Ishikawa (cell line): ENCODE data around the gene AQP7.

Experiments used
- CEBPB ChIP-seq: IDR thresholded peaks from 2 replicates; pipeline ENCODE4 v1.6.1; 2012
- TAF1 ChIP-seq: IDR thresholded peaks from 2 replicates; pipeline ENCODE4 v1.6.1; 2012; ENCODE audit warnings: low read depth, mild to moderate bottlenecking

DNA sequence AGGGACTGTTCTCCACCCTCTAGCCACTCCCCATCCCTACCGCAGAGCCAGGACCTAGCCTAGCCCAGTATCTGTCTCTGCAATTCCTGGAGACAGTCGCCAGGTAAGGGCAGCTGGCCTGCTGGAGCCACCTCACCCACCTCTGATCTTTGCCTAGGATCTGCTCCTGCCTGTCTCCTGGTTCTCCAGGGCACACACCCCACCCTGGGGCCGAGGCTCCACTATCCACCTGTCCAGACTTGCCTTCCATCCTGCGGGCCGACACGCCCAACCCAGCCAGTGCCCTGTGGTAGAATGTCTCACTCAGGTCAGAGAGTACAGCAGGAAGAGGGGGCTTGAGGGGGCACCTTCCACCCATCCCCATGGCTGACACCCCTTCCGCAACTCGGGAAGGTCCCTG lies 15.7 kb upstream of the AQP7 start:
- TF ChIP-seq CEBPB (no peak), TAF1 (no peak)
